ENCODE measurements around the gene TTC23L. TPM values are rescaled to one million over a fixed set of nuclear protein-coding genes. Genes with fewer than 3 reads are reported as not detected.

Gene TTC23L
- total RNA-seq, 4 donors from 2014 or later, result not detected

GRCh38 chr5:34900652-34901051 lies 61.7 kb downstream of the TTC23L start:
- intact Hi-C loops (cut with DNase I; ENCODE audit: low total_unique reads), result no loop called here
- in situ Hi-C loops (cut with MboI; ENCODE audit: low sequenced_read_pairs in 4 of 4), result loop anchor here in 2 of 4 donors (10.0 to 25.0 kb wide), 2 partner anchors 376 to 888 kb away; partner anchors contain the start of gene AMACR (in 2 of the 2)
- TF ChIP-seq CTCF (IDR thresholded peaks at IDR 0.05 in 4 of 5, conservative IDR thresholded peaks at IDR 0.05 in 1 of 5) (no peak), POLR2A (IDR thresholded peaks at IDR 0.05) (no peak)
- ATAC-seq, result no peak
- Histone ChIP-seq H3K36me3 (peaks cover 0 to 5% of the 10 kb centered on the region in 2 donors), H3K4me3 (no peak overlapping the region), H3K4me1 (no peaks in the 10 kb centered on the region), H3K27me3 (no peaks in the 10 kb centered on the region), H3K27ac (no peak overlapping the region), H3K9me3 (no peaks in the 10 kb centered on the region)
- no peak for DNase-seq

GRCh38 chr5:34903260-34903659 lies 64.3 kb downstream of the TTC23L start:
- TF ChIP-seq POLR2A (IDR thresholded peaks at IDR 0.05) (no peak), CTCF (IDR thresholded peaks at IDR 0.05 in 4 of 5, conservative IDR thresholded peaks at IDR 0.05 in 1 of 5) (no peak)
- no peak for ATAC-seq

GRCh38 chr5:34905564-34905963 lies 66.6 kb downstream of the TTC23L start:
- Histone ChIP-seq H3K36me3 (peaks cover 0 to 33% of the 10 kb centered on the region in 2 donors), H3K4me3 (no peak overlapping the region), H3K27me3 (no peaks in the 10 kb centered on the region), H3K9me3 (no peaks in the 10 kb centered on the region), H3K4me1 (no peaks in the 10 kb centered on the region), H3K27ac (no peak overlapping the region)
- TF ChIP-seq CTCF (IDR thresholded peaks at IDR 0.05 in 4 of 5, conservative IDR thresholded peaks at IDR 0.05 in 1 of 5), result peak in 1 of 5 experiments; percentile 15
- no peak for TF ChIP-seq POLR2A (IDR thresholded peaks at IDR 0.05)
- no peak for DNase-seq
- ATAC-seq, result no peak
- intact Hi-C loops (cut with DNase I; ENCODE audit: low total_unique reads) (no loop called here), in situ Hi-C loops (cut with MboI; ENCODE audit: low sequenced_read_pairs in 4 of 4) (loop anchor here in 2 of 4 donors (10.0 to 25.0 kb wide), 2 partner anchors 381 to 893 kb away; partner anchors contain the start of gene AMACR (in 2 of the 2))

More at GRCh38 chr5:34903260-34903659, 64.3 kb downstream of the TTC23L start:
- H3K36me3 ChIP-seq, result peaks cover 0 to 14% of the 10 kb centered on the region in 2 donors
- H3K9me3 ChIP-seq, result no peaks in the 10 kb centered on the region
- in situ Hi-C loops (cut with MboI; ENCODE audit: low sequenced_read_pairs in 4 of 4), result loop anchor here in 2 of 4 donors (10.0 to 25.0 kb wide), 2 partner anchors 378 to 891 kb away; partner anchors contain the start of gene AMACR (in 2 of the 2)
- H3K4me1 ChIP-seq, result no peaks in the 10 kb centered on the region
- intact Hi-C loops (cut with DNase I; ENCODE audit: low total_unique reads), result no loop called here
- DNase-seq, result no peak
- H3K27ac ChIP-seq, result no peak overlapping the region
- no peaks in the 10 kb centered on the region for H3K27me3 ChIP-seq
- H3K4me3 ChIP-seq, result no peak overlapping the region

- TF ChIP-seq POLR2A (IDR thresholded peaks at IDR 0.05) (no peak), CTCF (IDR thresholded peaks at IDR 0.05 in 4 of 5, conservative IDR thresholded peaks at IDR 0.05 in 1 of 5) (no peak)
- DNase-seq (no peak), ATAC-seq (no peak)
- Histone ChIP-seq H3K4me1 (peaks cover 20 to 23% of the 10 kb centered on the region in 2 donors), H3K4me3 (no peak overlapping the region), H3K27ac (no peak overlapping the region), H3K9me3 (no peaks in the 10 kb centered on the region), H3K36me3 (peaks cover 0 to 38% of the 10 kb centered on the region in 2 donors), H3K27me3 (no peaks in the 10 kb centered on the region)
- in situ Hi-C loops (cut with MboI; ENCODE audit: low sequenced_read_pairs in 4 of 4) (loop anchor here in 2 of 4 donors (25.0 kb wide), 1 partner anchor 901 kb away; the partner anchor contains the start of gene AMACR (in 2 of the 2)), intact Hi-C loops (cut with DNase I; ENCODE audit: low total_unique reads) (no loop called here)
Measured at GRCh38 chr5:34913072-34913471, 74.1 kb downstream of the TTC23L start.

Measured in gastrocnemius medialis (tissue), 4 donors.